ENCODE measurements around the gene ARL15.

Gene ARL15

GRCh38 chr5:54115735-54116403, 194.5 kb downstream of the ARL15 start:
- H3K4me3 ChIP-seq (ENCODE audit: low read depth, low read length) = no peak overlapping the region
- no peak for TF ChIP-seq CTCF (IDR thresholded peaks at IDR 0.05; ENCODE audit: insufficient read depth, low read depth, low read length, missing control alignments)
- no peak for DNase-seq (ENCODE audit: low read depth)

GRCh38 chr5:54113060-54113459, 197.3 kb downstream of the ARL15 start:
- DNase-seq (ENCODE audit: low read depth) = no peak
- TF ChIP-seq CTCF (IDR thresholded peaks at IDR 0.05; ENCODE audit: insufficient read depth, low read depth, low read length, missing control alignments) = no peak
- H3K4me3 ChIP-seq (ENCODE audit: low read depth, low read length) = no peak overlapping the region

- no peak overlapping the region for H3K4me3 ChIP-seq (ENCODE audit: low read depth, low read length)
- DNase-seq (ENCODE audit: low read depth) = no peak
- no peak for TF ChIP-seq CTCF (IDR thresholded peaks at IDR 0.05; ENCODE audit: insufficient read depth, low read depth, low read length, missing control alignments)
Observed at GRCh38 chr5:54109626-54110330, 200.6 kb downstream of the ARL15 start.

GRCh38 chr5:54108136-54108535, 202.2 kb downstream of the ARL15 start:
- no peak for DNase-seq (ENCODE audit: low read depth)
- TF ChIP-seq CTCF (IDR thresholded peaks at IDR 0.05; ENCODE audit: insufficient read depth, low read depth, low read length, missing control alignments) = no peak
- H3K4me3 ChIP-seq (ENCODE audit: low read depth, low read length) = no peak overlapping the region

GRCh38 chr5:54103871-54104270, 206.5 kb downstream of the ARL15 start:
- DNase-seq (ENCODE audit: low read depth) = no peak
- TF ChIP-seq CTCF (IDR thresholded peaks at IDR 0.05; ENCODE audit: insufficient read depth, low read depth, low read length, missing control alignments) = no peak
- no peak overlapping the region for H3K4me3 ChIP-seq (ENCODE audit: low read depth, low read length)

GRCh38 chr5:54098267-54098666, 212.1 kb downstream of the ARL15 start:
- no peak for TF ChIP-seq CTCF (IDR thresholded peaks at IDR 0.05; ENCODE audit: insufficient read depth, low read depth, low read length, missing control alignments)
- no peak for DNase-seq (ENCODE audit: low read depth)
- H3K4me3 ChIP-seq (ENCODE audit: low read depth, low read length) = no peak overlapping the region

Measured in GM12865 (cell line).